Measurements from ENCODE around the gene VOPP1.

GRCh38 chr7:55493408-55493807 is 78.9 kb downstream of the VOPP1 start:
- no peak for TF ChIP-seq CTCF (IDR thresholded peaks at IDR 0.05)
- TF ChIP-seq POLR2A (IDR thresholded peaks at IDR 0.05): no peak
- no peak for TF ChIP-seq EP300 (IDR thresholded peaks at IDR 0.05)

Data from ovary (tissue), 3 donors.